K562 (cell line): ENCODE results near the gene PDCD6IP.

Experiments used
- BCLAF1 ChIP-seq, 2 experiments: fragments of 450-650 bp in 1 of 2; IDR thresholded peaks; 2 replicates each; pipeline ENCODE4 v1.6.1; 2011 to 2017; ENCODE audit warnings: low read depth in 2 of 2, antibody characterized with exemption in 1 of 2, borderline replicate concordance in 1 of 2, low read length in 1 of 2, mild to moderate bottlenecking in 1 of 2, mixed read lengths in 1 of 2; ENCODE audit not compliant: control insufficient read depth in 1 of 2
- DNMT1 ChIP-seq: fragments of 450-650 bp; IDR thresholded peaks from 2 replicates; pipeline ENCODE4 v1.6.1; 2016; ENCODE audit warnings: antibody characterized with exemption, mild to moderate bottlenecking
- FOSL1 ChIP-seq: fragments of 200-800 bp; sonication (Bioruptor generic); conservative IDR thresholded peaks from 2 replicates; pipeline ENCODE4 v1.6.1; 2016; ENCODE audit warnings: missing genetic modification characterization, missing compliant biosample characterization

- no peak for TF ChIP-seq BCLAF1 (IDR thresholded peaks at IDR 0.05; ENCODE audit: borderline replicate concordance in 1 of 2, control insufficient read depth in 1 of 2, low read depth in 2 of 2, low read length in 1 of 2)
- TF ChIP-seq FOSL1 (tag), result no peak
- TF ChIP-seq DNMT1, result no peak
Measured at GRCh38 chr3:33749546-33750210, 48.8 kb upstream of the PDCD6IP start.
